IMR-90 (cell line): ENCODE measurements around the gene GARIN5A. TPM values are rescaled to one million over a fixed set of nuclear protein-coding genes. Genes with fewer than 3 reads are reported as not detected.

ENCODE experiments used
- ATAC-seq: fragments of 200-7000 bp; cut with Tn5 transposase; 2 replicates; pipeline ENCODE4 v1.9.1; 2020; ENCODE audit warnings: low read depth, mild to moderate bottlenecking, moderate library complexity
- BruUV-seq: library from RNA; stranded (reverse); fragments of 400-500 nt; replicated peaks from 2 replicates; lab custom pipeline; 2021; lab: Mats Ljungman, UMichigan
- CTCF ChIA-PET: fragments of 300-600 bp; formaldehyde crosslinking; extraction: SDS; loops from one replicate; lab custom pipeline; 2021; ENCODE audit warnings: antibody characterized with exemption; lab: Yijun Ruan, JAX
- POLR2A ChIA-PET: fragments of 300-600 bp; sonication (Branson Sonifier 250); formaldehyde crosslinking; loops from one replicate; lab custom pipeline; 2022; ENCODE audit warnings: antibody characterized with exemption; ENCODE audit not compliant: unreplicated experiment; lab: Charles Lee
- DNase-seq: peaks from one replicate; pipeline ENCODE4 v3.0.0; 2013
- H2AFZ ChIP-seq: replicated peaks from 2 replicates; pipeline ENCODE3; 2013; ENCODE audit warnings: low read length, mild to moderate bottlenecking; ENCODE audit not compliant: poor library complexity
- H2AK5ac ChIP-seq: 2 replicates; pipeline ENCODE4 v1.6.1; 2013; ENCODE audit warnings: low read depth, low read length, inconsistent platforms
- H2AK9ac ChIP-seq: replicated peaks from 2 replicates; pipeline ENCODE3; 2013; ENCODE audit warnings: mild to moderate bottlenecking, low read depth, low read length, moderate library complexity; ENCODE audit not compliant: poor library complexity
- H2BK120ac ChIP-seq: 2 replicates; pipeline ENCODE4 v1.6.1; 2013; ENCODE audit warnings: low read depth, low read length, inconsistent platforms
- H2BK15ac ChIP-seq: 3 replicates; pipeline ENCODE4 v1.6.1; 2013; ENCODE audit warnings: low read depth, low read length, inconsistent platforms
- H2BK20ac ChIP-seq: 2 replicates; pipeline ENCODE4 v1.6.1; 2013; ENCODE audit warnings: low read depth, mild to moderate bottlenecking, inconsistent platforms, low read length, moderate library complexity
- H2BK5ac ChIP-seq: 2 replicates; pipeline ENCODE4 v1.6.1; 2013; ENCODE audit warnings: mild to moderate bottlenecking, low read depth, low read length, inconsistent platforms; ENCODE audit not compliant: poor library complexity, severe bottlenecking
- H3K14ac ChIP-seq: replicated peaks from 2 replicates; pipeline ENCODE4 v1.6.1; 2013; ENCODE audit warnings: low read depth, low read length, inconsistent platforms
- H3K18ac ChIP-seq: 2 replicates; pipeline ENCODE4 v1.6.1; 2013; ENCODE audit warnings: low read depth, low read length, control low read depth
- H3K23ac ChIP-seq: 2 replicates; pipeline ENCODE4 v1.6.1; 2013; ENCODE audit warnings: low read depth, low read length, inconsistent platforms
- H3K27ac ChIP-seq: 2 replicates; pipeline ENCODE4 v1.5.1; 2013; ENCODE audit warnings: mild to moderate bottlenecking, control low read depth, low read length; ENCODE audit not compliant: insufficient read depth
- H3K27me3 ChIP-seq: 2 replicates; pipeline ENCODE4 v1.6.1; 2013; ENCODE audit warnings: low read length; ENCODE audit not compliant: control insufficient read depth, insufficient read depth
- H3K36me3 ChIP-seq: 2 replicates; pipeline ENCODE4 v1.6.1; 2013; ENCODE audit warnings: low read length, mixed read lengths; ENCODE audit not compliant: control insufficient read depth, insufficient read depth
- H3K4ac ChIP-seq: 2 replicates; pipeline ENCODE4 v1.6.1; 2013; ENCODE audit warnings: low read depth, low read length, inconsistent platforms
- H3K4me1 ChIP-seq: 2 replicates; pipeline ENCODE4 v1.6.1; 2013; ENCODE audit warnings: low read length, mixed read lengths; ENCODE audit not compliant: control insufficient read depth, insufficient read depth
- H3K4me2 ChIP-seq: 2 replicates; pipeline ENCODE4 v1.6.1; 2013; ENCODE audit warnings: low read depth, mild to moderate bottlenecking, control low read depth, low read length, moderate library complexity
- H3K4me3 ChIP-seq: 2 replicates; pipeline ENCODE4 v1.5.1; 2013; ENCODE audit warnings: low read depth, mild to moderate bottlenecking, control low read depth, low read length, moderate library complexity; ENCODE audit not compliant: insufficient read depth
- H3K56ac ChIP-seq: 2 replicates; pipeline ENCODE4 v1.6.1; 2013; ENCODE audit warnings: low read length, inconsistent platforms; ENCODE audit not compliant: insufficient read depth; ENCODE audit errors: extremely low read depth
- H3K79me1 ChIP-seq, 2 experiments: 2 replicates each; pipeline ENCODE4 v1.6.1; 2013; ENCODE audit warnings: low read length in 2 of 2, inconsistent platforms in 1 of 2, low read depth in 1 of 2
- H3K9ac ChIP-seq: 2 replicates; pipeline ENCODE4 v1.6.1; 2013; ENCODE audit warnings: low read depth, low read length, control low read depth
- H3K9me1 ChIP-seq: 2 replicates; pipeline ENCODE4 v1.6.1; 2013; ENCODE audit warnings: low read length, inconsistent platforms; ENCODE audit not compliant: insufficient read depth
- H3K9me3 ChIP-seq: 2 replicates; pipeline ENCODE4 v1.6.1; 2013; ENCODE audit warnings: low read length; ENCODE audit not compliant: control insufficient read depth, insufficient read depth
- H4K20me1 ChIP-seq: 2 replicates; pipeline ENCODE4 v1.6.1; 2013; ENCODE audit warnings: low read length, inconsistent platforms; ENCODE audit not compliant: insufficient read depth
- H4K5ac ChIP-seq: 2 replicates; pipeline ENCODE4 v1.6.1; 2013; ENCODE audit warnings: mild to moderate bottlenecking, low read depth, low read length, control low read depth
- H4K8ac ChIP-seq, 2 experiments: 2 replicates each; pipeline ENCODE4 v1.6.1; 2013; ENCODE audit warnings: low read depth in 2 of 2, low read length in 2 of 2, control low read depth in 1 of 2, inconsistent platforms in 1 of 2
- H4K91ac ChIP-seq: 2 replicates; pipeline ENCODE4 v1.6.1; 2013; ENCODE audit warnings: low read depth, low read length, inconsistent platforms; ENCODE audit not compliant: insufficient read depth
- BHLHE40 ChIP-seq: fragments of 150-350 bp; IDR thresholded peaks from 2 replicates; pipeline ENCODE4 v1.6.1; 2016; ENCODE audit warnings: mild to moderate bottlenecking, low read depth, low read length
- CEBPB ChIP-seq: IDR thresholded peaks from 2 replicates; pipeline ENCODE4 v1.6.1; 2012; ENCODE audit warnings: low read depth, low read length, improper control_type of control experiment
- CHD1 ChIP-seq: IDR thresholded peaks from 2 replicates; pipeline ENCODE4 v1.6.1; 2012; ENCODE audit warnings: low read depth, low read length, improper control_type of control experiment
- CTCF ChIP-seq: conservative IDR thresholded peaks from 2 replicates; pipeline ENCODE4 v1.5.1; 2012; ENCODE audit warnings: mild to moderate bottlenecking, low read depth, low read length, improper control_type of control experiment
- ELK1 ChIP-seq: fragments of 150-350 bp; IDR thresholded peaks from 2 replicates; pipeline ENCODE4 v1.6.1; 2016; ENCODE audit warnings: low read depth, mild to moderate bottlenecking, low read length, moderate library complexity, borderline replicate concordance
- FOS ChIP-seq: fragments of 150-350 bp; IDR thresholded peaks from 2 replicates; pipeline ENCODE4 v1.6.1; 2016; ENCODE audit warnings: low read depth, low read length
- MAFK ChIP-seq: IDR thresholded peaks from 2 replicates; pipeline ENCODE4 v1.6.1; 2012; ENCODE audit warnings: low read depth, low read length, improper control_type of control experiment
- MAZ ChIP-seq: IDR thresholded peaks from 2 replicates; pipeline ENCODE4 v1.6.1; 2012; ENCODE audit warnings: low read depth, mild to moderate bottlenecking, low read length, improper control_type of control experiment, moderate library complexity, borderline replicate concordance
- MXI1 ChIP-seq: IDR thresholded peaks from 2 replicates; pipeline ENCODE4 v1.6.1; 2012; ENCODE audit warnings: low read depth, mild to moderate bottlenecking, low read length, moderate library complexity, borderline replicate concordance
- NFE2L2 ChIP-seq: fragments of 150-350 bp; IDR thresholded peaks from 2 replicates; pipeline ENCODE4 v1.6.1; 2016; ENCODE audit warnings: low read depth, mild to moderate bottlenecking, low read length
- POLR2A ChIP-seq: IDR thresholded peaks from 2 replicates; pipeline ENCODE4 v1.6.1; 2012; ENCODE audit warnings: mild to moderate bottlenecking, low read depth, low read length
- RAD21 ChIP-seq: IDR thresholded peaks from 2 replicates; pipeline ENCODE4 v1.6.1; 2012; ENCODE audit warnings: low read length, improper control_type of control experiment
- RCOR1 ChIP-seq: IDR thresholded peaks from 2 replicates; pipeline ENCODE4 v1.6.1; 2012; ENCODE audit warnings: mild to moderate bottlenecking, low read length, improper control_type of control experiment; ENCODE audit not compliant: insufficient replicate concordance
- RFX5 ChIP-seq: IDR thresholded peaks from 2 replicates; pipeline ENCODE4 v1.8.0; 2012; ENCODE audit warnings: low read depth, mild to moderate bottlenecking, low read length, moderate library complexity
- SMC3 ChIP-seq: fragments of 150-350 bp; IDR thresholded peaks from 2 replicates; pipeline ENCODE4 v1.6.1; 2016; ENCODE audit warnings: low read depth, mild to moderate bottlenecking, antibody characterized with exemption, low read length, moderate library complexity
- USF2 ChIP-seq: fragments of 150-350 bp; IDR thresholded peaks from 2 replicates; pipeline ENCODE4 v1.6.1; 2017; ENCODE audit warnings: mild to moderate bottlenecking, antibody characterized with exemption, low read length, low read depth
- WGBS, 2 experiments: methylation state at CpG; one replicate each; pipeline versions ENCODE4 v1.1.5 to v1.1.7; 2013; ENCODE audit warnings: missing lambda C conversion rate in 2 of 2; ENCODE audit not compliant: insufficient read length in 1 of 2; ENCODE audit errors: extremely low coverage in 2 of 2; 5-methylcytosine and 5-hydroxymethylcytosine counted together
- dilution Hi-C: fragments of 300-500 bp; cut with HindIII; formaldehyde crosslinking; loops from one replicate; pipeline ENCODE4 v1.14.3; 2018; ENCODE audit warnings: low sequenced_read_pairs; ENCODE audit not compliant: unreplicated experiment
- in situ Hi-C: fragments of 300-500 bp; cut with MboI; formaldehyde crosslinking; loops from 3 replicates; pipeline ENCODE4 v1.14.3; 2019; ENCODE audit warnings: low sequenced_read_pairs, inconsistent platforms, mixed read lengths
- intact Hi-C: fragments of 100-400 bp; cut with micrococcal nuclease; formaldehyde crosslinking; loops from 2 replicates; pipeline ENCODE4 v1.10.0; 2022
- polyA plus RNA-seq, 3 experiments: library from polyadenylated mRNA; depleted of rRNA; stranded (reverse); fragments of >200 nt; gene quantifications; 2 replicates each; pipeline ENCODE4 v1.2.3, GENCODE V29; 2012; ENCODE audit warnings: low replicate concordance in 1 of 3
- total RNA-seq: library from RNA; depleted of rRNA; stranded (reverse); fragments of >200 nt; gene quantifications from 2 replicates; pipeline ENCODE4 v1.2.3, GENCODE V29; 2012

GARIN5A gene
- total and polyA plus RNA-seq, 2 of the 4 experiments (the other 2 are of a cell fraction): 0.53 TPM; not detected in 1

GRCh38 chr19:50516456-50516855 is 39.8 kb upstream of the GARIN5A start:
- H4K91ac ChIP-seq: no peak overlapping the region
- H4K20me1 ChIP-seq: no peaks in the 10 kb centered on the region
- no peak overlapping the region for H3K27ac ChIP-seq
- no peak overlapping the region for H3K4me3 ChIP-seq
- ChIA-PET CTCF (no interaction called here), POLR2A (no interaction called here)
- H3K9me3 ChIP-seq: no peaks in the 10 kb centered on the region
- intact Hi-C loops (no loop called here), dilution Hi-C loops (no loop called here), in situ Hi-C loops (no loop called here)
- H2BK15ac ChIP-seq: no peak overlapping the region
- H2BK20ac ChIP-seq: no peak overlapping the region
- no peak overlapping the region for H2BK5ac ChIP-seq
- no peaks in the 10 kb centered on the region for H3K4me1 ChIP-seq
- no peak overlapping the region for H4K5ac ChIP-seq
- BruUV-seq: no TSS peak
- no peak overlapping the region for H4K8ac ChIP-seq
- no peak overlapping the region for H2AFZ ChIP-seq
- H3K79me1 ChIP-seq: no peaks in the 10 kb centered on the region
- no peak overlapping the region for H3K23ac ChIP-seq
- no peaks in the 10 kb centered on the region; the same call in 1 of the 2 replicates for H3K9me1 ChIP-seq
- no peak for DNase-seq
- H2AK9ac ChIP-seq: no peak overlapping the region
- H3K14ac ChIP-seq: no peak overlapping the region
- ATAC-seq: no peak
- no peaks in the 10 kb centered on the region for H3K36me3 ChIP-seq
- H3K27me3 ChIP-seq: no peaks in the 10 kb centered on the region
- no peak overlapping the region for H3K56ac ChIP-seq
- H2BK120ac ChIP-seq: no peak overlapping the region
- H2AK5ac ChIP-seq: no peak overlapping the region
- H3K4ac ChIP-seq: no peak overlapping the region
- WGBS, 2 experiments: 67% methylated on average over 1 of the region's 12 CpGs; no CpG with 5 or more reads in 1 of the 2 experiments
- H3K4me2 ChIP-seq: no peak overlapping the region
- no peak overlapping the region for H3K18ac ChIP-seq
- H3K9ac ChIP-seq: no peak overlapping the region
- TF ChIP-seq MXI1 (no peak), USF2 (no peak), BHLHE40 (no peak), FOS (no peak), CTCF (no peak), RFX5 (no peak), NFE2L2 (no peak), CHD1 (no peak), RCOR1 (no peak), CEBPB (no peak), MAZ (no peak), SMC3 (no peak), MAFK (no peak), ELK1 (no peak), RAD21 (no peak), POLR2A (no peak)
